HG02642 (cell line): Measurements from ENCODE around the gene AP3B2.
A peak's percentile ranks its signal among the peaks of the same experiment; 100 is the strongest.

Experiments
- ATAC-seq: cut with Tn5 transposase; IDR thresholded peaks from one replicate; pipeline ENCODE4 v1.9.1; 2021; ENCODE audit warnings: mild to moderate bottlenecking; ENCODE audit not compliant: unreplicated experiment, poor library complexity

Gene AP3B2

DNA sequence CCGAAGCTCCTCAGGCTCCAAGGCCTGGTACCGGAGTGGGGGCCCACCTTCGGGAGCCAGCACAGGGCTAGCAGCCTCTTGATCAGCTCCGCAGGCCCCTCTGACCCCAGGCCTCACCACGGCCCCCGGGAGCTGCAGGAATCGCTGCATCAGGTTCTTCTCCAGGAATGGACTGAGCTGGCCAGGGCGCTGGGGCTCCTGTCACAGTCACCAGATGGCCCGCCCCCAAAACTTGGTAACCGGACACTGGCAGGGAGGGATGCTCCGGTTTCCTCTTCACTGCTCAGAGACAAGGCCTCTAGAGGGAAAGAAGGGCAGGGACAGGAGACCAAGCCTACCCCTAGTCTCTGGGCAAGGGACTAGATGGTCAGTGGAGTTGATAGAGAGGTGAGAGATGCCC lies 9.9 kb downstream of the AP3B2 start:
- ATAC-seq: no peak

DNA sequence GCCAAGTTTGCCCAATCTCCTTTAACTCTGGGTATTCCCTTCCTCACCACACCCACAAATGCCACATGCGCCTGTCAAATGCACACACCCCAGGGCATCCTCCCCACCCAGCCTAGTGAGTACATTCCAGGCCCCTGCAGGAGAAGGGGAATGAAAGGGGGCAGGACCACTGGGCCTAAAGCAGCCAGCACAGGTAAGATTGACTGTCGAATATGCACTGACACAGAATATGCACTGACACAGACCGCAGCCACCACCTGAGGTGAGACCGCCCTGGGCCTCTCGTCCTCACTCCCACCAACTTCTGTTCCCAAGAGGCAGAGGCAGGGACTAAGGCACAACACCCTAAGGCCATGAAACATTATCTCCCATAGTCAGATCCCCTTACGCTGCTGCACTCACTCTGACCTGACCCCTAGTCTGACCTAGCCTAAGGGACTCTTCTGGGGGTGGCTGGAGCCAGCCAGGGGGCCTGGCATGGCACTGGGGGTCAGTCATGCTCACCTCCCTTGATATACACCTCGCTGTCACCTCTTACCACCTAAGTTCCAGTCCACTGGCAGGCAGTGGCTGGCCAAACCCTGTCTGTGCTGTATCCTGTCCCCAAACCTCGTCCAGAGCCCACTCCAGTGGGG lies 10.8 kb downstream of the AP3B2 start:
- no peak for ATAC-seq

GRCh38 chr15:82697735-82698407 lies 11.8 kb downstream of the AP3B2 start:
- ATAC-seq: no peak

GRCh38 chr15:82692171-82692570 lies 17.5 kb downstream of the AP3B2 start:
- ATAC-seq: no peak

GRCh38 chr15:82689147-82689546 lies 20.5 kb downstream of the AP3B2 start:
- ATAC-seq: no peak

- no peak for ATAC-seq
These were observed 21.0 kb downstream of the AP3B2 start for GRCh38 chr15:82688691-82689090.

- ATAC-seq: no peak
These were observed 28.3 kb downstream of the AP3B2 start for GRCh38 chr15:82681371-82681770.

DNA sequence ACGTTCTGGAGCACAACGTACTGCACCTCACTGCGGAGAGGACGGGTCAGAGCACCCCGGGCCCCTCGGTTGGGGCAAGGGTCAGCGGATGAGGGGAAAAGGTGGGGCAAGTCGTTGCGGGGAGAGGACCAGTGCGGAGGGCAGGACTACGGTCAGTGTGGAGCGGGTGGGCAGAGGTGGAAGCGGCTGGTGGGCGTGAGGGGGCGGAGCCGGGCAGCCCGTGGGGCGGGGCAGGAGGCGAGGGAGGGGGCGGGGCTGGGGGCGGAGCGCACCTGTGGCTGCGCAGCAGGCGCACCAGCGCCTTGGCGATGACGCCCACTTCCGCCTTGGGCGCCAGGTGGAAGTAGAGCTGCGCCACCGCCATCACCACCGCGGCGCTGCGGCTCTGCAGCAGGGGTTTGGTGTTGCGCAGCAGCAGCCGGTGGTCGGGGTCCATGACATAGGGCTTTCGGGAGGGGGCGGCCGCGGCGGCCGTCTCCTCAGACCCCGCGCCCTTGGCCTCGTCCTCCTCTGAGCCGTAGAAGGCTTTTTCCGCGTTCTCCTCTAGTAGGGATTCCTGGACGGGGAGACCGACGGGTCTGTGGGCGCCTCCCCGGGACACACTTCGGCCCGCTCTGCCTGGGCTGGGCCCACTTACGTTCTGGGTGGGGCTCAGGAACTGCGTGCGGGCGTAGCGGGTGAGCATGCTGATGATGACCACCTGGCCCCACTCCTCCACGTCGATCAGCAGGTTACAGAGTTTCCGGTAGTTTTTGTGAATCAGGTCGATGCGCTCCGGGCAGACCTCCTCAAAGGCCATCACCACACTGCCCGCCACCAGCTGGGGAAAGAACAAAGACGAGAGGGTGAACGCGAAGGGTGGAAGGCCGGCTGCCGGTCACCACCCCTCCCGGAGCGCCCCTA lies 29.2 kb downstream of the AP3B2 start:
- ATAC-seq: peak; percentile 81

- no peak for ATAC-seq
These were observed 30.0 kb downstream of the AP3B2 start for GRCh38 chr15:82679626-82680199.

DNA sequence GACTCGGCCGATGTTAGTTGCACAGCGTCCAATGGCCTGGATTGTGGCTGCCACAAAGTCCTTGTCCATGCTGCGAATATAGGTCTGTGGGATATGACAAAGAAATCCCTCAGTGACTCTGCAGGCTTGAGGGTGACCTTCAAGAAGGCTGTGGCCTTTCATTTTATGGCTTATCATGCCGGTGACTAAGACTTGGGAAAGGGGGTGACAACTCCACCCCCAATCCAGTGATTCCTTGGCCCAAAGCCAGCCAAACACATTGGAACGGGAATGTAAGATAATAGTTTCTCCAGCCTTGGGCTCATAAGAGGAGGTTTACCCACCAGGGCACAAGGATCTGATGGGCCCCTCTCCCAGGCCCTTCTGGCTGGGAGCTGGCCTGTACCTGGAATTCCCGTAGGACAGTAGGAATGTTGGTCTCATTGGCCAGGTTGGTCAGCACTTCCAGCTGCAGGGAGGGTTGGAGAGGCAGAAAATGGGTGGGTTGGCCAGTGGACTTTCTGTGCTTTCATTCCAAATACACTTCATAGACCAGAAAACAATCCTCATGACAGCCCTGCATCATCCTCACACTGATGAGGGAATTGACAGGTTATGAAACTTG lies 31.9 kb downstream of the AP3B2 start:
- no peak for ATAC-seq

GRCh38 chr15:82674873-82675272 lies 34.8 kb downstream of the AP3B2 start:
- no peak for ATAC-seq

DNA sequence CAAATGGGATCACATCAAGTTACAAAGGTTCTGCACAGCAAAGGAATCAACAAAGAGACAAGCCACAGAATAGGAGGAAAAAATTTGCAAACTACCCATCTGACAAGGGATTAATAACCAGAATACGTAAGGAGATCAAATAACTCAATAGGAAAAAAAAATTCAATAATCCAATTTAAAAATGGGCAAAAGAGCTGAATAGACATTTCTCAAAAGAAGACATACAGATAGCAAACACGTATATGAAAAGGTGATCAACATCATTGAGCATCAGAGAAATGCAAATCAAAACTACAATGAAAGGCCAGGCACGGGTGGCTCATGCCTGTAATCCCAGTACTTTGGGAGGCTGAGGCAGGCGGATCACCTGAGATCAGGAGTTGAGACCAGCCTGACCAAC lies 39.0 kb downstream of the AP3B2 start:
- ATAC-seq: no peak

DNA sequence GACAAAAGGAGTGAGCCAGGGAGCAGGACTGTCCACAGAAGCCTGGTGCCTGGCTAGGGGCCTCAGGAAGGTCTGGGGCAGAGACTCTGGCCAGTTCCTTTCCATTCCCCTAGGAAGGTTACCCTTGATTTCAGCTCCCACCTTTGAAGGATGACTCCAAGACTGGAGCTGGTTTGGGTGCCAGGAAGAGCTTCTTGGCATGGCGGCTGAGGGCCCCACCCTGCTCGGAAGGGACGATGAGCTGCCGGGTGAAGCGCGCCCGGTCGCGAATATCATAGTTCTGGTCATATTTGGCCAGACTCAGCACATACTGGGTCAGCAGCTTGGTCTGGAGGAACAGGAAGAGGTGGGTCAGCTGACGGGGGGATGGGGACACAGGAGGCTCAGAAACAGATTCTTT lies 43.1 kb downstream of the AP3B2 start:
- ATAC-seq: no peak

- ATAC-seq: no peak
These were observed 45.7 kb downstream of the AP3B2 start for GRCh38 chr15:82664021-82664420.

DNA sequence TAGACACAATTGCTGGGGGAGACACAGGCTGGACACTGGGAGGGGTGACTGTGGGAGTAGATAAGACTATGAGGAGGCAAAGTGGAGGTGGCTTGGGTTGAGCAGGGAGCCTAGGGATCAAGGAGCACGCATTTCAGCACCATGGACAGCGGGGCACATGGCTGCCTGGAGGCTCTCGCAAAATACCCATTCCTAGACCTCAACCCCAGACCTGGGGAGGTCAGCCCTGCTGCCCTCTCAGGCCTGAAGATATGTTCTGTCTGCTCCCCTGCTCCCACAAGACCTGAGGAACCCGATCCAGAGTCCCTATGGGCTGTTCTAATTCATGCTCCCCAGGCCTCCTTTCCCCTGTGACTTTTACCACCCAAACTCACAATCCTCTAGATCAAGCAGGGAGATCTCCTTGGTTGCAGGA lies 46.5 kb downstream of the AP3B2 start:
- no peak for ATAC-seq

GRCh38 chr15:82662641-82663040 lies 47.0 kb downstream of the AP3B2 start:
- ATAC-seq: no peak

DNA sequence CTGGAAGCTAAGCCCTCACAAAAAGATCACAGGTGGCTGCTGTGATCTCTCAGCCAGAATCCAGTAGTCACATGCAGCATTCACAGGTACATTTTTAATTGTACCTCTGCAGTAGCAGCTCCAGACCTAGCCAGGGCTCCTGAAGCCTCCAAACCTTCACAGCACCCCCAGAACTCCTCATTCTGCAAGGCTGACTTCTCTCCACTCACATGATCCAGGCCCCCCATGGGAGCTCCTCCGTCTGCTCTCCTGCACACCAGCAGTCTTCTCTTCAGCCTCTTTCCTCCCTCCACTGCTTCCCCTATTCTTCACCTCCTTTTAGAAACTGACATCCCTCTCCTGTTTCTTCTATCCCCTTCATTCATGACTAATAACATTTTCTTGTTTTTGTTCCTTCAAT lies 49.3 kb downstream of the AP3B2 start:
- no peak for ATAC-seq

- ATAC-seq: no peak
These were observed 52.9 kb downstream of the AP3B2 start for GRCh38 chr15:82656641-82657266.

GRCh38 chr15:82655606-82656005 lies 54.1 kb downstream of the AP3B2 start:
- ATAC-seq: no peak
